CD8-positive, alpha-beta memory T cell (primary cell): ENCODE results near the gene ZBTB21. TPM values are rescaled to one million over a fixed set of nuclear protein-coding genes. Genes with fewer than 3 reads are reported as not detected.

Experiments
- CTCF ChIA-PET: fragments of 350-600 bp; sonication (Branson Sonifier 250); formaldehyde crosslinking; loops from one replicate; lab custom pipeline; 2021; ENCODE audit warnings: antibody characterized with exemption; lab: Charles Lee
- POLR2A ChIA-PET: fragments of 350-600 bp; sonication (Branson Sonifier 250); formaldehyde crosslinking; loops from one replicate; lab custom pipeline; 2021; ENCODE audit warnings: antibody characterized with exemption; lab: Charles Lee
- DNase-seq, 5 donors: peaks; one replicate each; pipeline versions ENCODE4 v3.0.0 to v3.0.0-alpha.2; 2020 to 2022; ENCODE audit warnings: mixed read lengths in 1 of 5
- H3K27ac ChIP-seq: one replicate; pipeline ENCODE4 v1.7.0; 2013; ENCODE audit warnings: low read depth, mild to moderate bottlenecking, low read length, moderate library complexity
- H3K27me3 ChIP-seq: 2 replicates; pipeline ENCODE4 v1.7.0; 2013; ENCODE audit warnings: low read length, mild to moderate bottlenecking; ENCODE audit not compliant: insufficient read depth, poor library complexity, severe bottlenecking
- H3K36me3 ChIP-seq: 2 replicates; pipeline ENCODE4 v1.7.0; 2013; ENCODE audit warnings: mild to moderate bottlenecking, low read length, moderate library complexity; ENCODE audit not compliant: insufficient read depth
- H3K4me1 ChIP-seq: 2 replicates; pipeline ENCODE4 v1.7.0; 2013; ENCODE audit warnings: mild to moderate bottlenecking, low read length, moderate library complexity; ENCODE audit not compliant: insufficient read depth
- H3K4me3 ChIP-seq: 2 replicates; pipeline ENCODE4 v1.7.0; 2013; ENCODE audit warnings: mild to moderate bottlenecking, low read length
- H3K9me3 ChIP-seq: 2 replicates; pipeline ENCODE4 v1.7.0; 2013; ENCODE audit warnings: mild to moderate bottlenecking, low read length
- H3K27ac Mint-ChIP-seq, 8 donors: one replicate each; pipeline ENCODE4 v1.8.0; 2020 to 2021; ENCODE audit warnings: mixed read lengths in 8 of 8, mild to moderate bottlenecking in 6 of 8, inconsistent platforms in 3 of 8, moderate library complexity in 3 of 8
- H3K27me3 Mint-ChIP-seq, 2 donors: one replicate each; pipeline ENCODE4 v1.8.0; 2020 to 2021; ENCODE audit warnings: mixed read lengths in 2 of 2, mild to moderate bottlenecking in 1 of 2, moderate library complexity in 1 of 2
- H3K36me3 Mint-ChIP-seq, 3 donors: one replicate each; pipeline ENCODE4 v1.8.0; 2020 to 2021; ENCODE audit warnings: mixed read lengths in 3 of 3, inconsistent platforms in 1 of 3, mild to moderate bottlenecking in 1 of 3
- H3K4me1 Mint-ChIP-seq, 3 donors: one replicate each; pipeline ENCODE4 v1.8.0; 2020 to 2021; ENCODE audit warnings: mixed read lengths in 3 of 3, inconsistent platforms in 1 of 3, mild to moderate bottlenecking in 1 of 3
- H3K4me3 Mint-ChIP-seq, 7 donors: one replicate each; pipeline ENCODE4 v1.8.0; 2020 to 2021; ENCODE audit warnings: mixed read lengths in 7 of 7, mild to moderate bottlenecking in 6 of 7, moderate library complexity in 4 of 7, inconsistent platforms in 2 of 7
- H3K9me3 Mint-ChIP-seq, 5 donors: one replicate each; pipeline ENCODE4 v1.8.0; 2020 to 2022; ENCODE audit warnings: mixed read lengths in 5 of 5, mild to moderate bottlenecking in 3 of 5, moderate library complexity in 2 of 5, inconsistent platforms in 1 of 5
- polyA plus RNA-seq: library from polyadenylated mRNA; unstranded; fragments of 300-500 nt; fragmentation: Illumina TruSeq; gene quantifications from one replicate; pipeline ENCODE4 v1.2.3, GENCODE V29; 2021
- total RNA-seq, 2 experiments: library from RNA; stranded (reverse); gene quantifications; one replicate each; pipeline ENCODE4 v1.2.3, GENCODE V29; 2021

Gene ZBTB21
- total and polyA plus RNA-seq, 3 experiments from 2014 or later = 5.9 to 43.6 (median 39.0) TPM

- DNase-seq = no peak
- H3K9me3 ChIP-seq = no peaks in the 10 kb centered on the region
- peak overlapping the region in 3 of 7 donors; percentile 4 to 91 (median 34) for H3K4me3 Mint-ChIP-seq
- no peaks in the 10 kb centered on the region for H3K36me3 ChIP-seq
- CTCF ChIA-PET = interaction anchor here (2.7 to 3.7 kb wide), 2 partner anchors 94 to 103 kb away, joined by 10 to 11 read pairs; no protein-coding TSS in a partner anchor
- peaks cover 10% of the 10 kb centered on the region for H3K4me1 ChIP-seq
- H3K4me3 ChIP-seq = no peak overlapping the region
- H3K4me1 Mint-ChIP-seq = peaks cover 6 to 14% (median 6%) of the 10 kb centered on the region in 3 donors
- no peaks in the 10 kb centered on the region for H3K27me3 ChIP-seq
- no peak overlapping the region for H3K27ac ChIP-seq
- POLR2A ChIA-PET = no interaction called here
- H3K9me3 Mint-ChIP-seq = no peaks in the 10 kb centered on the region
- H3K36me3 Mint-ChIP-seq = peaks cover 3 to 10% (median 4%) of the 10 kb centered on the region in 3 donors
- H3K27ac Mint-ChIP-seq = peak overlapping the region in 1 of 8 donors; percentile 92
- H3K27me3 Mint-ChIP-seq = peaks cover under 1 to 6% of the 10 kb centered on the region in 2 donors
Observed at GRCh38 chr21:42013376-42013775, 3.2 kb upstream of the ZBTB21 start.

GRCh38 chr21:42012763-42013329 is 2.7 kb upstream of the ZBTB21 start:
- no peaks in the 10 kb centered on the region for H3K9me3 ChIP-seq
- H3K27ac Mint-ChIP-seq = peak overlapping the region in 2 of 8 donors; percentile 68 to 92
- peaks cover 10% of the 10 kb centered on the region for H3K4me1 ChIP-seq
- H3K4me1 Mint-ChIP-seq = peaks cover 6 to 16% (median 7%) of the 10 kb centered on the region in 3 donors
- H3K4me3 ChIP-seq = no peak overlapping the region
- no peaks in the 10 kb centered on the region for H3K9me3 Mint-ChIP-seq
- H3K27ac ChIP-seq = no peak overlapping the region
- no peaks in the 10 kb centered on the region for H3K36me3 ChIP-seq
- peak overlapping the region in 6 of 7 donors; percentile 5 to 91 (median 87) for H3K4me3 Mint-ChIP-seq
- peaks cover 4 to 12% (median 5%) of the 10 kb centered on the region in 3 donors for H3K36me3 Mint-ChIP-seq
- ChIA-PET CTCF (interaction anchor here (2.7 to 3.7 kb wide), 2 partner anchors 95 to 104 kb away, joined by 10 to 11 read pairs; no protein-coding TSS in a partner anchor), POLR2A (no interaction called here)
- no peaks in the 10 kb centered on the region for H3K27me3 ChIP-seq
- no peak for DNase-seq
- H3K27me3 Mint-ChIP-seq = peaks cover 0 to 6% of the 10 kb centered on the region in 2 donors

DNA sequence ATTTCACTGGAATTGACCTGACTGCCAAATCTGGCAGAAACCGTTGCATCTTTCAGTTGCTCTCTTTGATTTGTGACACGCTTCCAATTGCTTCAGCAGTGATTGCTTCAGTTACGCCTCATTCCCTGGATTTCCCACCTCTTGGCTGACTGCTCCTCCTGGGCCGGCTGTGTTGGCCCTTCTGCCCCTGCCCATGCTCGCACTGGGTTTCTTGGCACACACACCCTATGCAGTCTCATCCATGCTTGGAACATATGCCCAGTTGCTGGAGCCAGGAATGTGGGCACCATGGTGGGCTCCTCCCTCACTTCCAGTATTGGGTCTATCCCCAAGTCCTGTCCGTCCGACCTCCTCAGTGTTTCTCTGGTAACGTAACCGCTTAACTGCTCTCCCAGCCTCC is 2.2 kb upstream of the ZBTB21 start:
- H3K9me3 ChIP-seq = no peaks in the 10 kb centered on the region
- no peak overlapping the region for H3K27ac ChIP-seq
- no peak overlapping the region for H3K4me3 ChIP-seq
- DNase-seq = no peak
- H3K4me1 Mint-ChIP-seq = peaks cover 6 to 21% (median 12%) of the 10 kb centered on the region in 3 donors
- no peaks in the 10 kb centered on the region for H3K9me3 Mint-ChIP-seq
- H3K27me3 ChIP-seq = no peaks in the 10 kb centered on the region
- ChIA-PET POLR2A (no interaction called here), CTCF (interaction anchor here (2.7 to 3.7 kb wide), 2 partner anchors 95 to 105 kb away, joined by 10 to 11 read pairs; no protein-coding TSS in a partner anchor)
- peaks cover 4 to 17% (median 5%) of the 10 kb centered on the region in 3 donors for H3K36me3 Mint-ChIP-seq
- H3K27me3 Mint-ChIP-seq = peaks cover 0 to 6% of the 10 kb centered on the region in 2 donors
- peaks cover 10% of the 10 kb centered on the region for H3K4me1 ChIP-seq
- peak overlapping the region in 6 of 7 donors; percentile 32 to 91 (median 88) for H3K4me3 Mint-ChIP-seq
- H3K27ac Mint-ChIP-seq = peak overlapping the region in 5 of 8 donors; percentile 3 to 92 (median 47)
- H3K36me3 ChIP-seq = no peaks in the 10 kb centered on the region

DNA sequence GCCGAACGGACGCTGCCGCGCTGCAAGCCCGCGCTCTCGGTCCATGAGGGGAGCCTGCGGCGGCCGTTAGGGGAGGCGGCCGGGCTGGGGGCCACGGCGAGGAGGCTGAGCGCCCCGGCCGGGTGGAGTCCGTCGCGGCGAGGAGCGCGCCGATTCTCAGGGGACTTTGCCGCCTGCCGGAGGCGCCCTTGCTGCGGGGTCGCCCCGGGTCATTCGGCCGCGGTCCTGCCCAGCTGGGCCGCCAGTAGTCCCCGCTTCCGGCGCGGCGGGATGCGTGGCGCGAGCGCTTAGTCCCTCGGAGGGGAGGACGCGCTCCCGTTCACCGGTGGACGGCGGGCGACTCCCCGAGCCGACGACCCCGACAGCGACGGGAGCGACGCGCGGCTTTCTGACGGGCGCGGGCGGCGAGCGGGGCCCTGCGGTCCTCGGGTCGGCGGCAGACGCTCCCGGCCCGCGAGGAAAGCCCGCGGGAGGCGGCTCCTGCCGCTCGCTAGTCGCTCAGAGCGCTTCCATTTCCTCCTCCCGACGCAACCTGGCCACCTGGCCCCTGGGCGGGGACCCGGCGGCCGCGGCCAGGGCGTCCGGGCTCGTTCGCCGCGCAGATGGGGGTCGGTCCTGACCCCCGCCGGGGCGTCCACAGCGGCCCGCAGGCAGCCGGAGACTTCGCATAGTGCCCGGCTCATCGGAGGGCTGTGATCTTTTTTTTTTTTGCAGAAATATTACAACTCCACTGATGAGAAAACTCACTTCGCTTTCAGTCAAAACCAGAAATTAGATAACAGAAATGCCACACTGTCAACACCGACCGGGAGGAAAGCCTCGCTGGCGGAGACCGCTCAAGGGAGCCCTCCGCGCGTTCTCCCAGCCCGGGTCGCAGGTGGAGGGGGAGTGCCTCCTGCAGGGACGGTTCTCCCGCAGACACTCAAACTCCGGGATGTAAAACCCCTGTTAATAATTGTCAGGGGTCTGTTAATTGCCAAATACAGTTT is 641 bp upstream of the ZBTB21 start:
- Histone ChIP-seq H3K27ac (peak overlapping the region; percentile 98), H3K27me3 (no peaks in the 10 kb centered on the region), H3K9me3 (no peaks in the 10 kb centered on the region), H3K4me3 (peak overlapping the region; percentile 62), H3K4me1 (peaks cover 10% of the 10 kb centered on the region), H3K36me3 (no peaks in the 10 kb centered on the region)
- peak in 3 of 5 donors; percentile 7 to 36 (median 22) for DNase-seq
- Mint-ChIP-seq H3K9me3 (no peaks in the 10 kb centered on the region), H3K4me1 (peaks cover 10 to 29% (median 17%) of the 10 kb centered on the region in 3 donors), H3K36me3 (peaks cover 4 to 22% (median 7%) of the 10 kb centered on the region in 3 donors), H3K27ac (peak overlapping the region; percentile 85 to 99 (median 92)), H3K27me3 (peaks cover 0 to 6% of the 10 kb centered on the region in 2 donors), H3K4me3 (peak overlapping the region; percentile 86 to 97 (median 88))
- ChIA-PET CTCF (interaction anchor here (0.9 to 3.7 kb wide), 6 partner anchors 53 to 106 kb away, joined by 3 to 52 read pairs (median 7); no protein-coding TSS in a partner anchor), POLR2A (interaction anchor here (0.6 to 1.8 kb wide), 3 partner anchors 97 to 132 kb away, joined by 3 to 8 read pairs (median 4); no protein-coding TSS in a partner anchor)

- H3K9me3 Mint-ChIP-seq = no peaks in the 10 kb centered on the region
- CTCF ChIA-PET = interaction anchor here (0.9 to 3.2 kb wide), 6 partner anchors 54 to 108 kb away, joined by 3 to 52 read pairs (median 4); no protein-coding TSS in a partner anchor
- H3K36me3 ChIP-seq = no peaks in the 10 kb centered on the region
Observed at GRCh38 chr21:42009018-42009830, 936 bp downstream of the ZBTB21 start.

GRCh38 chr21:42007356-42007940 is 2.7 kb downstream of the ZBTB21 start:
- no peak for DNase-seq
- CTCF ChIA-PET = interaction anchor here (0.6 to 3.2 kb wide), 6 partner anchors 101 to 252 kb away, joined by 3 to 52 read pairs (median 4); no protein-coding TSS in a partner anchor
- H3K9me3 Mint-ChIP-seq = no peaks in the 10 kb centered on the region
- H3K27me3 ChIP-seq = no peaks in the 10 kb centered on the region
- H3K27ac Mint-ChIP-seq = peak overlapping the region in 2 of 8 donors; percentile 22 to 99
- no peaks in the 10 kb centered on the region for H3K9me3 ChIP-seq
- peaks cover 13% of the 10 kb centered on the region for H3K4me1 ChIP-seq
- H3K4me3 Mint-ChIP-seq = peak overlapping the region in 6 of 7 donors; percentile 1 to 23 (median 12)
- H3K36me3 Mint-ChIP-seq = peaks cover 0 to 28% (median 5%) of the 10 kb centered on the region in 3 donors
- H3K36me3 ChIP-seq = no peaks in the 10 kb centered on the region
- no peak overlapping the region for H3K27ac ChIP-seq
- H3K27me3 Mint-ChIP-seq = peaks cover 0 to 4% of the 10 kb centered on the region in 2 donors
- peaks cover 17 to 53% (median 35%) of the 10 kb centered on the region in 3 donors for H3K4me1 Mint-ChIP-seq
- POLR2A ChIA-PET = no interaction called here
- no peak overlapping the region for H3K4me3 ChIP-seq

More at GRCh38 chr21:42009018-42009830, 936 bp downstream of the ZBTB21 start:
- H3K4me3 Mint-ChIP-seq = peak overlapping the region; percentile 83 to 97 (median 86)
- H3K4me1 ChIP-seq = peaks cover 10% of the 10 kb centered on the region
- peaks cover 10 to 39% (median 26%) of the 10 kb centered on the region in 3 donors for H3K4me1 Mint-ChIP-seq
- H3K27me3 ChIP-seq = no peaks in the 10 kb centered on the region
- peak overlapping the region; percentile 59 to 100 (median 88) for H3K27ac Mint-ChIP-seq
- H3K36me3 Mint-ChIP-seq = peaks cover 0 to 26% (median 4%) of the 10 kb centered on the region in 3 donors
- no peaks in the 10 kb centered on the region for H3K9me3 ChIP-seq
- H3K27me3 Mint-ChIP-seq = peaks cover 0 to 6% of the 10 kb centered on the region in 2 donors
- H3K4me3 ChIP-seq = peak overlapping the region; percentile 65
- POLR2A ChIA-PET = interaction anchor here (0.6 to 1.8 kb wide), 6 partner anchors 54 to 250 kb away, joined by 3 to 16 read pairs (median 3); no protein-coding TSS in a partner anchor
- peak overlapping the region; percentile 98 for H3K27ac ChIP-seq
- peak; percentile 20 to 67 (median 36) for DNase-seq
